K562 (cell line): ENCODE data around the gene RREB1. TPM values are rescaled to one million over a fixed set of nuclear protein-coding genes. Genes with fewer than 3 reads are reported as not detected.

Experiments used
- ATAC-seq: fragments of 200-7000 bp; cut with Tn5 transposase; 3 replicates; pipeline ENCODE4 v1.9.1; 2020; ENCODE audit warnings: moderate library complexity
- BruUV-seq: library from RNA; stranded (reverse); fragments of 400-500 nt; replicated peaks from 2 replicates; lab custom pipeline; 2021; lab: Mats Ljungman, UMichigan
- CTCF ChIA-PET: fragments of 300-600 bp; formaldehyde crosslinking; extraction: SDS; loops from one replicate; lab custom pipeline; 2021; ENCODE audit warnings: low intra/inter-chr PET ratio; lab: Yijun Ruan, JAX
- POLR2A ChIA-PET: fragments of 300-600, 350-650 bp; sonication (Branson Sonifier 250); formaldehyde crosslinking; extraction: SDS; loops from one replicate; lab custom pipeline; 2021; ENCODE audit warnings: antibody characterized with exemption, inconsistent platforms; lab: Yijun Ruan, JAX
- DNase-seq, 4 experiments: peaks; one replicate each; pipeline versions ENCODE4 v3.0.0 to v3.0.0-alpha.2; 2011 to 2018; ENCODE audit warnings: low spot score in 3 of 4, mixed read lengths in 3 of 4; ENCODE audit errors: extremely low read depth in 1 of 4
- FAIRE-seq: peaks from 2 replicates; lab custom pipeline; 2011; peaks lifted over from hg19 to GRCh38; lab: Jason Lieb, UNC
- H2AFZ ChIP-seq: 2 replicates; pipeline ENCODE4 v1.6.0; 2011; ENCODE audit warnings: low read depth, low read length, control low read depth, inconsistent platforms
- H3K27ac ChIP-seq: fragments of 200-600 bp; 3 replicates; pipeline ENCODE4 v1.8.0; 2011; ENCODE audit warnings: low read depth, mild to moderate bottlenecking, control low read depth, inconsistent platforms, low read length, moderate library complexity, mixed read lengths; ENCODE audit errors: extremely low read depth
- H3K27me3 ChIP-seq, 2 experiments: fragments of 300-600 bp in 1 of 2; 2 replicates in 1 of 2; 3 replicates in 1 of 2; pipeline versions ENCODE4 v1.6.0 to v1.8.0; 2011; ENCODE audit warnings: inconsistent platforms in 2 of 2, low read length in 2 of 2, mild to moderate bottlenecking in 1 of 2, mixed read lengths in 1 of 2, moderate library complexity in 1 of 2; ENCODE audit not compliant: control insufficient read depth in 2 of 2, insufficient read depth in 2 of 2
- H3K36me3 ChIP-seq: fragments of 300-600 bp; 3 replicates; pipeline ENCODE4 v1.8.0; 2011; ENCODE audit warnings: mild to moderate bottlenecking, low read length, inconsistent platforms; ENCODE audit not compliant: control insufficient read depth, insufficient read depth
- H3K4me1 ChIP-seq, 2 experiments: fragments of 200-600 bp in 1 of 2; replicated peaks in 1 of 2; 2 replicates in 1 of 2; 3 replicates in 1 of 2; pipeline versions ENCODE4 v1.5.1 to v1.8.0; 2011; ENCODE audit warnings: inconsistent platforms in 2 of 2, low read length in 2 of 2, mild to moderate bottlenecking in 1 of 2, mixed read lengths in 1 of 2, moderate library complexity in 1 of 2; ENCODE audit not compliant: control insufficient read depth in 2 of 2, insufficient read depth in 2 of 2
- H3K4me2 ChIP-seq: 2 replicates; pipeline ENCODE4 v1.6.1; 2011; ENCODE audit warnings: low read length, control low read depth, inconsistent platforms, mixed read lengths; ENCODE audit not compliant: insufficient read depth
- H3K4me3 ChIP-seq: fragments of 200-600 bp; sonication (generic), shearing (Covaris generic); 2 replicates; pipeline ENCODE4 v1.5.1; 2016; ENCODE audit warnings: control low read depth, inconsistent platforms
- H3K79me2 ChIP-seq: fragments of 200-600 bp; 3 replicates; pipeline ENCODE4 v1.8.0; 2011; ENCODE audit warnings: low read length, inconsistent platforms; ENCODE audit not compliant: control insufficient read depth, insufficient read depth
- H3K9ac ChIP-seq, 2 experiments: 2 replicates each; pipeline versions ENCODE4 v1.6.0 to v1.6.1; 2011; ENCODE audit warnings: low read depth in 2 of 2, low read length in 2 of 2, control low read depth in 1 of 2, inconsistent platforms in 1 of 2, mild to moderate bottlenecking in 1 of 2, mixed read lengths in 1 of 2; ENCODE audit not compliant: insufficient read depth in 1 of 2
- H3K9me1 ChIP-seq: one replicate; pipeline ENCODE4 v1.6.0; 2011; ENCODE audit warnings: inconsistent platforms, mild to moderate bottlenecking, low read length, moderate library complexity; ENCODE audit not compliant: control insufficient read depth, insufficient read depth
- H3K9me3 ChIP-seq: replicated peaks from 2 replicates; pipeline ENCODE4 v1.5.1; 2011; ENCODE audit warnings: low read depth, low read length, inconsistent platforms; ENCODE audit not compliant: control insufficient read depth, insufficient read depth
- H4K20me1 ChIP-seq: replicated peaks from 2 replicates; pipeline ENCODE4 v1.6.1; 2011; ENCODE audit warnings: low read length, inconsistent platforms, mixed read lengths; ENCODE audit not compliant: control insufficient read depth, insufficient read depth
- CTCFL ChIP-seq: IDR thresholded peaks from 2 replicates; pipeline ENCODE4 v1.6.1; 2011; ENCODE audit warnings: borderline replicate concordance, low read depth, mild to moderate bottlenecking, moderate library complexity, low read length; ENCODE audit not compliant: insufficient read depth, poor library complexity, severe bottlenecking
- ETV6 ChIP-seq, 3 experiments: fragments of 150-350 bp in 1 of 3; sonication (generic) in 1 of 3; formaldehyde crosslinking in 1 of 3; IDR thresholded peaks; 2 replicates each; pipeline versions ENCODE4 v1.6.1 to v1.8.0; 2014 to 2022; ENCODE audit warnings: borderline replicate concordance in 2 of 3, low read depth in 2 of 3, antibody characterized with exemption in 1 of 3, low read length in 1 of 3, mild to moderate bottlenecking in 1 of 3, missing genetic modification reagents in 1 of 3
- GABPB2 ChIP-seq: fragments of 250-450 bp; sonication (Bioruptor Pico); conservative IDR thresholded peaks from 2 replicates; pipeline ENCODE4 v1.5.1; 2021; ENCODE audit warnings: mild to moderate bottlenecking
- GATAD2A ChIP-seq: fragments of 450-650 bp; IDR thresholded peaks from 2 replicates; pipeline ENCODE4 v1.6.1; 2017
- HNRNPUL1 ChIP-seq: fragments of 200-400 bp; formaldehyde crosslinking; IDR thresholded peaks from 2 replicates; pipeline ENCODE4 v1.6.1; 2017; ENCODE audit warnings: low read length
- LARP7 ChIP-seq: fragments of 450-650 bp; IDR thresholded peaks from 2 replicates; pipeline ENCODE4 v1.6.1; 2016
- NKRF ChIP-seq: fragments of 450-650 bp; IDR thresholded peaks from 2 replicates; pipeline ENCODE4 v1.6.1; 2016; ENCODE audit warnings: borderline replicate concordance
- RBM34 ChIP-seq: fragments of 200-400 bp; formaldehyde crosslinking; IDR thresholded peaks from 2 replicates; pipeline ENCODE4 v1.6.1; 2018; ENCODE audit warnings: low read length, borderline replicate concordance; ENCODE audit not compliant: insufficient read depth
- RFX1 ChIP-seq: fragments of 450-650 bp; IDR thresholded peaks from 2 replicates; pipeline ENCODE4 v1.6.1; 2016; ENCODE audit warnings: mild to moderate bottlenecking, moderate library complexity
- SETDB1 ChIP-seq: IDR thresholded peaks from one replicate; pipeline ENCODE4 v1.6.1; 2012; ENCODE audit warnings: low read length, control low read depth, inconsistent platforms
- SIN3B ChIP-seq: fragments of 450-650 bp; IDR thresholded peaks from 2 replicates; pipeline ENCODE4 v1.6.1; 2017; ENCODE audit warnings: low read depth, mild to moderate bottlenecking, moderate library complexity
- SIRT6 ChIP-seq: IDR thresholded peaks from one replicate; pipeline ENCODE4 v1.6.1; 2012; ENCODE audit warnings: low read depth, mild to moderate bottlenecking, control low read depth, inconsistent platforms, low read length, moderate library complexity
- ZNF24 ChIP-seq: fragments of 450-650 bp; IDR thresholded peaks from 2 replicates; pipeline ENCODE4 v1.6.1; 2016
- ZNF592 ChIP-seq: fragments of 450-650 bp; IDR thresholded peaks from 2 replicates; pipeline ENCODE4 v1.6.1; 2017; ENCODE audit warnings: antibody characterized with exemption, mild to moderate bottlenecking
- ZNF76 ChIP-seq: fragments of 250-450 bp; sonication (Bioruptor Pico); IDR thresholded peaks from 2 replicates; pipeline ENCODE4 v1.4.0; 2020; ENCODE audit warnings: mild to moderate bottlenecking, moderate library complexity, borderline replicate concordance
- WGBS: fragments of 100-300 bp; shearing (Covaris generic); methylation state at CpG from one replicate; pipeline ENCODE4 v1.1.6; 2016; ENCODE audit warnings: low coverage, mixed read lengths; ENCODE audit not compliant: insufficient coverage; ENCODE audit errors: missing lambda C conversion rate; 5-methylcytosine and 5-hydroxymethylcytosine counted together
- in situ Hi-C: fragments of 300-500 bp; cut with MboI; formaldehyde crosslinking; loops from 4 replicates; pipeline ENCODE4 v1.15.0; 2018; ENCODE audit warnings: inconsistent platforms, mixed read lengths
- intact Hi-C: fragments of 100-400 bp; cut with micrococcal nuclease; formaldehyde crosslinking; loops from 2 replicates; pipeline ENCODE4 v1.14.2; 2022
- polyA plus RNA-seq, 8 experiments: library from polyadenylated mRNA; depleted of rRNA in 4 of 8; stranded (reverse) in 5 of 8; unstranded in 3 of 8; fragments of >200 nt; fragmentation: Nextera tagmentation in 2 of 8; fragmentation: Illumina TruSeq in 1 of 8; extraction: Ambion mirVana in 2 of 8; extraction: Trizol in 1 of 8; gene quantifications; 2 replicates each; pipeline versions ENCODE4 v1.2.1 to v1.2.3, GENCODE V29; 2011 to 2014; ENCODE audit warnings: inconsistent platforms in 1 of 8, missing spikeins in 1 of 8
- total RNA-seq, 7 experiments: library from RNA; depleted of rRNA in 6 of 7; stranded (reverse); fragments of >200 nt in 6 of 7; fragmentation: Illumina TruSeq in 2 of 7; extraction: Trizol in 2 of 7; gene quantifications; 2 replicates each; pipeline versions ENCODE4 v1.2.1 to v1.2.3, GENCODE V29; 2011 to 2021; ENCODE audit warnings: low replicate concordance in 1 of 7

RREB1 gene
- total and polyA plus RNA-seq, 9 of the 15 experiments (the other 6 are each of a cell fraction or from before 2014, with no cell fraction given): 3.3 to 64.2 (median 19.3) TPM

- H3K9me1 ChIP-seq: no peaks in the 10 kb centered on the region
- no peaks in the 10 kb centered on the region for H3K27me3 ChIP-seq
- no peak overlapping the region for H2AFZ ChIP-seq
- no peak for DNase-seq
- no peak overlapping the region for H3K4me3 ChIP-seq
- H3K36me3 ChIP-seq: peaks cover 40% of the 10 kb centered on the region
- peaks cover 49 to 80% of the 10 kb centered on the region in 2 experiments for H3K4me1 ChIP-seq
- peak overlapping the region; percentile 64 for H3K27ac ChIP-seq
- FAIRE-seq: no peak
- 68% methylated on average over 4 of the region's 4 CpGs for WGBS
- CTCF ChIA-PET: no interaction called here
- H3K9me3 ChIP-seq: no peaks in the 10 kb centered on the region
- 0 out of 2 replicates have a peak, but pooled peaks cover 4% of the 10 kb centered on the region for H4K20me1 ChIP-seq
- no TSS peak for BruUV-seq
- intact Hi-C loops: no loop called here
- ATAC-seq: no peak
- H3K4me2 ChIP-seq: no peak overlapping the region
- in situ Hi-C loops: no loop called here
- H3K9ac ChIP-seq: peak overlapping the region; percentile 26 to 28; a peak in 2 of 4 replicates
- POLR2A ChIA-PET: interaction anchor here (0.8 to 2.2 kb wide), 8 partner anchors 8 to 475 kb away, joined by 3 to 18 read pairs (median 4); no protein-coding TSS in a partner anchor
- H3K79me2 ChIP-seq: peaks cover 96% of the 10 kb centered on the region
- no peak for TF ChIP-seq NKRF
- no peak for TF ChIP-seq ETV6 (IDR thresholded peaks at IDR 0.05; ENCODE audit: borderline replicate concordance in 1 of 2, low read depth in 2 of 2, low read length in 1 of 2)
- no peak for TF ChIP-seq ETV6 (CRISPR knock-in tag; IDR thresholded peaks at IDR 0.05; ENCODE audit: borderline replicate concordance)
- TF ChIP-seq ZNF76 (CRISPR knock-in tag): no peak
- peak; percentile 14; the same call in 1 of the 2 replicates for TF ChIP-seq RFX1
- TF ChIP-seq RBM34: no peak
- no peak for TF ChIP-seq SIRT6
- TF ChIP-seq SIN3B: no peak
- no peak for TF ChIP-seq SETDB1
- no peak for TF ChIP-seq CTCFL
- TF ChIP-seq ZNF24: no peak
- no peak for TF ChIP-seq LARP7
- TF ChIP-seq GATAD2A: 0 out of 2 replicates have a peak, but pooled peaks have one; percentile 24
- TF ChIP-seq ZNF592: peak; percentile 28; the same call in 1 of the 2 replicates
- TF ChIP-seq GABPB2: no peak
- no peak for TF ChIP-seq HNRNPUL1
Observed at GRCh38 chr6:7161845-7162244, 54.1 kb downstream of the RREB1 start.
